ENCODE results near the gene HIF3A.

HIF3A gene

GRCh38 chr19:46283771-46284170, 13.1 kb upstream of the HIF3A start:
- Mint-ChIP-seq H3K4me3 (no peak overlapping the region), H3K27ac (no peak overlapping the region), H3K4me1 (no peaks in the 10 kb centered on the region), H3K27me3 (peaks cover 9% of the 10 kb centered on the region), H3K9me3 (no peaks in the 10 kb centered on the region), H3K36me3 (ENCODE audit: low read depth) (no peaks in the 10 kb centered on the region)
- no peak for ATAC-seq
- no peak for DNase-seq

GRCh38 chr19:46284635-46285034, 12.2 kb upstream of the HIF3A start:
- Mint-ChIP-seq H3K27me3 (peaks cover 3% of the 10 kb centered on the region), H3K27ac (no peak overlapping the region), H3K4me3 (no peak overlapping the region), H3K9me3 (peaks cover 3% of the 10 kb centered on the region), H3K36me3 (ENCODE audit: low read depth) (no peaks in the 10 kb centered on the region), H3K4me1 (no peaks in the 10 kb centered on the region)
- ATAC-seq (no peak), DNase-seq (no peak)

GRCh38 chr19:46287585-46287984, 9.3 kb upstream of the HIF3A start:
- Mint-ChIP-seq H3K27me3 (peaks cover 3% of the 10 kb centered on the region), H3K27ac (no peak overlapping the region), H3K9me3 (peaks cover 8% of the 10 kb centered on the region), H3K36me3 (ENCODE audit: low read depth) (peaks cover 2% of the 10 kb centered on the region), H3K4me3 (no peak overlapping the region), H3K4me1 (no peaks in the 10 kb centered on the region)
- DNase-seq = no peak
- ATAC-seq = no peak

GRCh38 chr19:46288896-46289588, 7.8 kb upstream of the HIF3A start:
- Mint-ChIP-seq H3K4me3 (no peak overlapping the region), H3K9me3 (peaks cover 8% of the 10 kb centered on the region), H3K36me3 (ENCODE audit: low read depth) (peaks cover 2% of the 10 kb centered on the region), H3K27me3 (peaks cover 3% of the 10 kb centered on the region), H3K4me1 (no peaks in the 10 kb centered on the region), H3K27ac (no peak overlapping the region)
- DNase-seq (no peak), ATAC-seq (no peak)

GRCh38 chr19:46289724-46290619, 6.9 kb upstream of the HIF3A start:
- Mint-ChIP-seq H3K4me1 (no peaks in the 10 kb centered on the region), H3K4me3 (no peak overlapping the region), H3K9me3 (peaks cover 8% of the 10 kb centered on the region), H3K27me3 (peaks cover 10% of the 10 kb centered on the region), H3K36me3 (ENCODE audit: low read depth) (peaks cover 2% of the 10 kb centered on the region), H3K27ac (no peak overlapping the region)
- no peak for DNase-seq
- ATAC-seq = no peak

- peaks cover 8% of the 10 kb centered on the region for H3K9me3 Mint-ChIP-seq
- peaks cover 24% of the 10 kb centered on the region for H3K27me3 Mint-ChIP-seq
- H3K36me3 Mint-ChIP-seq (ENCODE audit: low read depth) = peaks cover 2% of the 10 kb centered on the region
- no peak overlapping the region for H3K27ac Mint-ChIP-seq
- ATAC-seq = no peak
- DNase-seq = no peak
- no peak overlapping the region for H3K4me3 Mint-ChIP-seq
- H3K4me1 Mint-ChIP-seq = no peaks in the 10 kb centered on the region
These were observed 5.0 kb upstream of the HIF3A start for GRCh38 chr19:46291829-46292228.

- Mint-ChIP-seq H3K4me1 (no peaks in the 10 kb centered on the region), H3K27ac (no peak overlapping the region), H3K9me3 (peaks cover 7% of the 10 kb centered on the region), H3K27me3 (peaks cover 27% of the 10 kb centered on the region), H3K36me3 (ENCODE audit: low read depth) (peaks cover 2% of the 10 kb centered on the region), H3K4me3 (no peak overlapping the region)
- no peak for ATAC-seq
- DNase-seq = no peak
These were observed 2.3 kb upstream of the HIF3A start for GRCh38 chr19:46294494-46294893.

- no peaks in the 10 kb centered on the region for H3K4me1 Mint-ChIP-seq
- no peak for ATAC-seq
- H3K27me3 Mint-ChIP-seq = peaks cover 27% of the 10 kb centered on the region
- H3K4me3 Mint-ChIP-seq = no peak overlapping the region
- H3K9me3 Mint-ChIP-seq = no peaks in the 10 kb centered on the region
- DNase-seq = no peak
- no peak overlapping the region for H3K27ac Mint-ChIP-seq
- H3K36me3 Mint-ChIP-seq (ENCODE audit: low read depth) = peaks cover 2% of the 10 kb centered on the region
These were observed 1.2 kb upstream of the HIF3A start for GRCh38 chr19:46295401-46296201.

GRCh38 chr19:46296202-46296480, 701 bp upstream of the HIF3A start:
- H3K9me3 Mint-ChIP-seq = no peaks in the 10 kb centered on the region
- H3K36me3 Mint-ChIP-seq (ENCODE audit: low read depth) = no peaks in the 10 kb centered on the region
- H3K27me3 Mint-ChIP-seq = peaks cover 27% of the 10 kb centered on the region
- DNase-seq (no peak), ATAC-seq (no peak)
- no peaks in the 10 kb centered on the region for H3K4me1 Mint-ChIP-seq
- no peak overlapping the region for H3K27ac Mint-ChIP-seq
- H3K4me3 Mint-ChIP-seq = no peak overlapping the region

- ATAC-seq (no peak), DNase-seq (no peak)
- no peaks in the 10 kb centered on the region for H3K9me3 Mint-ChIP-seq
- peaks cover 27% of the 10 kb centered on the region for H3K27me3 Mint-ChIP-seq
- no peaks in the 10 kb centered on the region for H3K4me1 Mint-ChIP-seq
- no peak overlapping the region for H3K27ac Mint-ChIP-seq
- no peaks in the 10 kb centered on the region for H3K36me3 Mint-ChIP-seq (ENCODE audit: low read depth)
- no peak overlapping the region for H3K4me3 Mint-ChIP-seq
These were observed 1.0 kb downstream of the HIF3A start for GRCh38 chr19:46297700-46298478.

- Mint-ChIP-seq H3K27me3 (peaks cover 27% of the 10 kb centered on the region), H3K36me3 (ENCODE audit: low read depth) (no peaks in the 10 kb centered on the region), H3K4me3 (no peak overlapping the region)
These were observed 1.7 kb downstream of the HIF3A start for GRCh38 chr19:46298479-46299003.

GRCh38 chr19:46299004-46299509, 2.2 kb downstream of the HIF3A start:
- Mint-ChIP-seq H3K4me3 (no peak overlapping the region), H3K27ac (no peak overlapping the region), H3K27me3 (peaks cover 27% of the 10 kb centered on the region), H3K36me3 (ENCODE audit: low read depth) (no peaks in the 10 kb centered on the region), H3K4me1 (no peaks in the 10 kb centered on the region), H3K9me3 (no peaks in the 10 kb centered on the region)
- DNase-seq (no peak), ATAC-seq (no peak)

More at GRCh38 chr19:46298479-46299003, 1.7 kb downstream of the HIF3A start:
- no peaks in the 10 kb centered on the region for H3K4me1 Mint-ChIP-seq
- no peaks in the 10 kb centered on the region for H3K9me3 Mint-ChIP-seq
- no peak for DNase-seq
- H3K27ac Mint-ChIP-seq = no peak overlapping the region
- ATAC-seq = no peak

- H3K4me3 Mint-ChIP-seq = no peak overlapping the region
- no peak overlapping the region for H3K27ac Mint-ChIP-seq
- DNase-seq (no peak), ATAC-seq (no peak)
- no peaks in the 10 kb centered on the region for H3K9me3 Mint-ChIP-seq
- no peaks in the 10 kb centered on the region for H3K36me3 Mint-ChIP-seq (ENCODE audit: low read depth)
- no peaks in the 10 kb centered on the region for H3K4me1 Mint-ChIP-seq
- H3K27me3 Mint-ChIP-seq = peaks cover 20% of the 10 kb centered on the region
These were observed 2.9 kb downstream of the HIF3A start for GRCh38 chr19:46299695-46300094.

GRCh38 chr19:46303322-46303690, 6.5 kb downstream of the HIF3A start:
- no peak overlapping the region for H3K4me3 Mint-ChIP-seq

More at GRCh38 chr19:46303322-46303690, 6.5 kb downstream of the HIF3A start:
- Mint-ChIP-seq H3K9me3 (peaks cover 8% of the 10 kb centered on the region), H3K27me3 (no peaks in the 10 kb centered on the region), H3K36me3 (ENCODE audit: low read depth) (no peaks in the 10 kb centered on the region), H3K4me1 (no peaks in the 10 kb centered on the region), H3K27ac (no peak overlapping the region)
- DNase-seq = no peak
- ATAC-seq = no peak
